Osteoblast (primary cell): Measurements from ENCODE around the gene TMEM181. TPM values are rescaled to one million over a fixed set of nuclear protein-coding genes. Genes with fewer than 3 reads are reported as not detected.
"Not testable (repeated sequence)": the region's sequence is repeated elsewhere in the genome, so short reads cannot be mapped to it uniquely, and the experiment has no call there.

Experiments
- DNase-seq: peaks from one replicate; pipeline ENCODE4 v3.0.0; 2011; ENCODE audit warnings: low spot score, mixed read lengths; ENCODE audit not compliant: insufficient read length; ENCODE audit errors: missing footprints
- H2AFZ ChIP-seq: 2 replicates; pipeline ENCODE4 v1.6.0; 2011; ENCODE audit warnings: mild to moderate bottlenecking, low read length
- H3K27ac ChIP-seq: 2 replicates; pipeline ENCODE4 v1.5.1; 2011; ENCODE audit warnings: mild to moderate bottlenecking, low read depth, low read length, moderate library complexity
- H3K27me3 ChIP-seq: 2 replicates; pipeline ENCODE4 v1.6.0; 2012; ENCODE audit warnings: mild to moderate bottlenecking, control low read depth, inconsistent platforms, low read length, moderate library complexity; ENCODE audit not compliant: insufficient read depth
- H3K36me3 ChIP-seq: 2 replicates; pipeline ENCODE4 v1.5.1; 2011; ENCODE audit warnings: mild to moderate bottlenecking, low read length, control low read depth, moderate library complexity; ENCODE audit not compliant: insufficient read depth
- H3K4me1 ChIP-seq: 2 replicates; pipeline ENCODE4 v1.5.1; 2011; ENCODE audit warnings: mild to moderate bottlenecking, low read length, control low read depth, moderate library complexity; ENCODE audit not compliant: insufficient read depth
- H3K4me2 ChIP-seq: 2 replicates; pipeline ENCODE4 v1.6.0; 2011; ENCODE audit warnings: mild to moderate bottlenecking, low read length; ENCODE audit not compliant: insufficient read depth
- H3K4me3 ChIP-seq: fragments of 200-600 bp; sonication (generic); 3 replicates; pipeline ENCODE4 v1.5.1; 2012; ENCODE audit warnings: mild to moderate bottlenecking, low read length, inconsistent platforms; ENCODE audit not compliant: insufficient read depth
- H3K79me2 ChIP-seq: 2 replicates; pipeline ENCODE4 v1.6.0; 2012; ENCODE audit warnings: mild to moderate bottlenecking, low read length, control low read depth, inconsistent platforms; ENCODE audit not compliant: insufficient read depth
- H3K9me3 ChIP-seq: 2 replicates; pipeline ENCODE4 v1.5.1; 2011; ENCODE audit warnings: low read depth, low read length, control low read depth
- H4K20me1 ChIP-seq: 2 replicates; pipeline ENCODE4 v1.6.0; 2012; ENCODE audit warnings: mild to moderate bottlenecking, low read length, control low read depth; ENCODE audit not compliant: insufficient read depth
- total RNA-seq: library from RNA; depleted of rRNA; stranded (reverse); fragments of >200 nt; gene quantifications from 2 replicates; pipeline ENCODE4 v1.2.3, GENCODE V29; 2012
- TF ChIP-seq, protein P1 (sequence below): IDR thresholded peaks from 2 replicates; pipeline ENCODE4 v1.5.1; 2011; ENCODE audit warnings: mild to moderate bottlenecking, low read depth, low read length, moderate library complexity; ENCODE audit errors: extremely low read depth

TMEM181 gene
- total RNA-seq, 1 donor = 43.8 TPM

DNA sequence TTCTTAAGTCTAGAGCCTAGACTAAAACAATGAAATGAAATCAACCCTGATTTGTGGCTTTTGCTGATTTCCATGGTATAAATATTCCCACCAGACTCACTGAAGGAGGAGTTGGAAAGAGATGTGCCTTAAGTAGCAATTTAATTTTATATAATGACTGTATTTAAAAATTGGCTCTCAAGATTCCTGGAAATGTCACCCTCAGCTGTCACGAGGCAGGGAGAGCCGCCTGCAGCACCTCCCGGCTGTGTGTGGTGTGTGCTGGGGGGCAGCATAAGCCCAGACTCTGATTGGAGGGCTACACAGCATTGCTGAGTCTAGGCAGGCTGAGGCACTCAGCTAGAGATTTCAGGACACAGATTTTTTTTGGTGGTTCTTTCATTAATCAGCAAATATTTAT is 40.6 kb upstream of the TMEM181 start:
- Histone ChIP-seq H3K27me3 (peaks cover 18% of the 10 kb centered on the region), H4K20me1 (no peaks in the 10 kb centered on the region), H3K27ac (no peak overlapping the region), H3K4me3 (no peak overlapping the region), H3K9me3 (no peaks in the 10 kb centered on the region), H3K4me2 (no peak overlapping the region), H3K36me3 (no peaks in the 10 kb centered on the region), H3K79me2 (no peaks in the 10 kb centered on the region), H2AFZ (no peak overlapping the region), H3K4me1 (peaks cover 12% of the 10 kb centered on the region)
- TF ChIP-seq, protein P1, sequence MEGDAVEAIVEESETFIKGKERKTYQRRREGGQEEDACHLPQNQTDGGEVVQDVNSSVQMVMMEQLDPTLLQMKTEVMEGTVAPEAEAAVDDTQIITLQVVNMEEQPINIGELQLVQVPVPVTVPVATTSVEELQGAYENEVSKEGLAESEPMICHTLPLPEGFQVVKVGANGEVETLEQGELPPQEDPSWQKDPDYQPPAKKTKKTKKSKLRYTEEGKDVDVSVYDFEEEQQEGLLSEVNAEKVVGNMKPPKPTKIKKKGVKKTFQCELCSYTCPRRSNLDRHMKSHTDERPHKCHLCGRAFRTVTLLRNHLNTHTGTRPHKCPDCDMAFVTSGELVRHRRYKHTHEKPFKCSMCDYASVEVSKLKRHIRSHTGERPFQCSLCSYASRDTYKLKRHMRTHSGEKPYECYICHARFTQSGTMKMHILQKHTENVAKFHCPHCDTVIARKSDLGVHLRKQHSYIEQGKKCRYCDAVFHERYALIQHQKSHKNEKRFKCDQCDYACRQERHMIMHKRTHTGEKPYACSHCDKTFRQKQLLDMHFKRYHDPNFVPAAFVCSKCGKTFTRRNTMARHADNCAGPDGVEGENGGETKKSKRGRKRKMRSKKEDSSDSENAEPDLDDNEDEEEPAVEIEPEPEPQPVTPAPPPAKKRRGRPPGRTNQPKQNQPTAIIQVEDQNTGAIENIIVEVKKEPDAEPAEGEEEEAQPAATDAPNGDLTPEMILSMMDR = no peak
- no peak for DNase-seq

DNA sequence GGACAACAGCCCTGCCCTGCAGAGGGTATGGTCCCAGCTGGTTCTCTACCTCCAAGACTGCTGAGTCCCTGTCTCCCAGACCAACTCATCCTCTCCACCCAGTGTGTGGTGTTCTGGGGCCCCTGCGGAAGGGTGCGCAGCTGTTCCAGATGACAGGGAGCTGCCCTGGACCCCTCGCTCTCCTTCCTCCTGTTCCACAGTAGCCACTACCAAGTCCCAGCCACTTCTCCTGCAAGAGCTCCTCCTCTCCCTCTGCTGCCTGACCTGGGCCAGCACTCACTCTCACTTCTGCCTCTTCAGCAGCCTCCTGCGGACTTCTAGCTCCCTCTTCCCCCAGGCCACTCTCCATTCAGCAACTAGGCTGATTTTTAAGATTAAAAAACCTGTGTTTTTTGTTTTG is 40.1 kb upstream of the TMEM181 start:
- no peak overlapping the region for H3K4me2 ChIP-seq
- DNase-seq = no peak

DNA sequence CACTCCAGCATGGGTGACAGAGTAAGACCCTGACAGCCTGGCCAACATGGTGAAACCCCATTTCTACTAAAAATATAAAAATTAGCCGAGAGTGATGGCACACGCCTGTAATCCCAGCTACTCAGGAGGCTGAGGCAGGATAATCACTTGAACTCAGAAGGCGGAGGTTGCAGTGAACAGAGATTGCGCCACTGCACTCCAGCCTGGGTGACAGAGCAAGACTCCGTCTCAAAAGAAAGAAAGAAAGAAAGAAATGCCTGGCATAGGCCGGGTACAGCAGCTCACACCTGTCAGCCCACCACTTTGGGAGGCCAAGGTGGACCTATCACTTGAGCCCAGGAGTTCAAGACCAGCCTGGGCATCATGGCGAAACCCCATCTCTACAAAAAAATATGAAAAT is 38.9 kb upstream of the TMEM181 start:
- Histone ChIP-seq H3K4me1 (peaks cover 12% of the 10 kb centered on the region), H3K27me3 (peaks cover 18% of the 10 kb centered on the region)
- H3K4me3 ChIP-seq, H3K36me3 ChIP-seq, H3K27ac ChIP-seq, H3K4me2 ChIP-seq, H2AFZ ChIP-seq, H3K9me3 ChIP-seq, H4K20me1 ChIP-seq, H3K79me2 ChIP-seq, DNase-seq: not testable (repeated sequence)

More for the DNA sequence above, 40.1 kb upstream of the TMEM181 start:
- Histone ChIP-seq H3K9me3 (no peaks in the 10 kb centered on the region), H3K79me2 (no peaks in the 10 kb centered on the region), H3K4me3 (no peak overlapping the region), H3K4me1 (peaks cover 12% of the 10 kb centered on the region), H2AFZ (no peak overlapping the region), H3K27me3 (peaks cover 21% of the 10 kb centered on the region), H3K27ac (no peak overlapping the region), H4K20me1 (no peaks in the 10 kb centered on the region), H3K36me3 (no peaks in the 10 kb centered on the region)
- TF ChIP-seq, protein P1 = no peak

DNA sequence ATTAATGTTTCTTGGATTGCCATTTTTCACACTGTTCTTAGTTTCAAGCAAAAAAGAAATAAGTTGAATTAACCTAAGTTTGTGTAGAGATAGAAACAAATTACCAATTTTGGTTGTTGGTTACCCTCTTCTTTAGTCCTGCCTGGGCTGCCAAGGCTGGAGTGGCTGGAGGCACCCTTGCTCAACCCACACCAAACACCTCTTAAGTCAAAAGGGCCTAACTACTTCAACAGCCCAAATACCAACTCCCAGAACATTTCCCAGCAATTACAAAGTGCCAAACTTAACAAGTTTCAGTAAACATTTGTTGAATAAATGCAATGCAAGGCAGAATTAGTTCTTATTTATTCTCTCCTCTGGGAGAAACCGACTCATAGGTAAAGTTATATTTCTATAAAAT is 38.1 kb upstream of the TMEM181 start:
- Histone ChIP-seq H3K4me2 (no peak overlapping the region), H3K27me3 (peaks cover 12% of the 10 kb centered on the region), H3K27ac (no peak overlapping the region), H3K9me3 (no peaks in the 10 kb centered on the region), H3K79me2 (no peaks in the 10 kb centered on the region), H3K36me3 (no peaks in the 10 kb centered on the region), H3K4me1 (peaks cover 12% of the 10 kb centered on the region), H4K20me1 (no peaks in the 10 kb centered on the region), H2AFZ (no peak overlapping the region), H3K4me3 (no peak overlapping the region)
- no peak for DNase-seq
- TF ChIP-seq, protein P1 = no peak
